ENCODE measurements around the gene TLR5. TPM values are rescaled to one million over a fixed set of nuclear protein-coding genes. Genes with fewer than 3 reads are reported as not detected.

TLR5 gene
- total and polyA plus RNA-seq, 2 of the 4 experiments (the other 2 are of a cell fraction), result 0.09 to 0.18 TPM

GRCh38 chr1:223186800-223187199 is 43.8 kb upstream of the TLR5 start:
- Histone ChIP-seq H3K36me3 (ENCODE audit: control insufficient read depth, insufficient read depth, low read length) (no peaks in the 10 kb centered on the region), H4K91ac (ENCODE audit: insufficient read depth, low read depth, low read length) (no peak overlapping the region), H3K27ac (ENCODE audit: insufficient read depth, low read length) (no peak overlapping the region), H3K9ac (ENCODE audit: low read depth, low read length) (no peak overlapping the region), H3K4me2 (ENCODE audit: low read depth, low read length) (no peak overlapping the region), H3K9me3 (ENCODE audit: control insufficient read depth, insufficient read depth, low read length) (no peaks in the 10 kb centered on the region), H3K4me1 (ENCODE audit: control insufficient read depth, insufficient read depth, low read length) (no peaks in the 10 kb centered on the region), H2BK15ac (ENCODE audit: low read depth, low read length) (no peak overlapping the region), H2AK5ac (ENCODE audit: low read depth, low read length) (no peak overlapping the region), H3K4me3 (ENCODE audit: insufficient read depth, low read depth, low read length) (no peak overlapping the region), H2BK5ac (ENCODE audit: low read depth, low read length, poor library complexity, severe bottlenecking) (no peak overlapping the region), H2AFZ (replicated peaks; ENCODE audit: low read length, poor library complexity) (no peak overlapping the region), H3K14ac (replicated peaks; ENCODE audit: low read depth, low read length) (no peak overlapping the region), H2BK20ac (ENCODE audit: low read depth, low read length) (no peak overlapping the region), H3K23ac (ENCODE audit: low read depth, low read length) (no peak overlapping the region), H4K8ac (ENCODE audit: low read depth in 2 of 2, low read length in 2 of 2) (no peak overlapping the region), H3K9me1 (ENCODE audit: insufficient read depth, low read length) (no peaks in the 10 kb centered on the region), H3K4ac (ENCODE audit: low read depth, low read length) (no peak overlapping the region), H3K27me3 (ENCODE audit: control insufficient read depth, insufficient read depth, low read length) (peaks cover 5% of the 10 kb centered on the region), H4K5ac (ENCODE audit: low read depth, low read length) (no peak overlapping the region), H4K20me1 (ENCODE audit: insufficient read depth, low read length) (no peaks in the 10 kb centered on the region), H3K79me1 (ENCODE audit: low read depth in 1 of 2, low read length in 2 of 2) (no peaks in the 10 kb centered on the region), H2BK120ac (ENCODE audit: low read depth, low read length) (no peak overlapping the region), H2AK9ac (replicated peaks; ENCODE audit: low read depth, low read length, poor library complexity) (no peak overlapping the region), H3K56ac (ENCODE audit: extremely low read depth, insufficient read depth, low read length) (no peak overlapping the region), H3K18ac (ENCODE audit: low read depth, low read length) (no peak overlapping the region)
- DNase-seq, result no peak
- WGBS, 2 experiments (ENCODE audit: extremely low coverage in 2 of 2, insufficient read length in 1 of 2), result no CpG with 5 or more reads among the region's 3 CpGs
- POLR2A ChIA-PET (ENCODE audit: unreplicated experiment), result no interaction called here
- in situ Hi-C loops (cut with MboI; ENCODE audit: low sequenced_read_pairs) (no loop called here), dilution Hi-C loops (cut with HindIII; ENCODE audit: low sequenced_read_pairs, unreplicated experiment) (no loop called here), intact Hi-C loops (cut with micrococcal nuclease) (no loop called here)
- no peak for ATAC-seq (ENCODE audit: low read depth)
- no TSS peak for BruUV-seq (replicated peaks)
- TF ChIP-seq CEBPB (IDR thresholded peaks at IDR 0.05; ENCODE audit: low read depth, low read length) (no peak), RFX5 (IDR thresholded peaks at IDR 0.05; ENCODE audit: low read depth, low read length) (no peak), RAD21 (IDR thresholded peaks at IDR 0.05; ENCODE audit: low read length) (no peak), BHLHE40 (IDR thresholded peaks at IDR 0.05; ENCODE audit: low read depth, low read length) (no peak), MAFK (IDR thresholded peaks at IDR 0.05; ENCODE audit: low read depth, low read length) (no peak), SMC3 (IDR thresholded peaks at IDR 0.05; ENCODE audit: low read depth, low read length) (no peak), FOS (IDR thresholded peaks at IDR 0.05; ENCODE audit: low read depth, low read length) (no peak), MXI1 (IDR thresholded peaks at IDR 0.05; ENCODE audit: borderline replicate concordance, low read depth, low read length) (no peak), POLR2A (IDR thresholded peaks at IDR 0.05; ENCODE audit: low read depth, low read length) (no peak), USF2 (IDR thresholded peaks at IDR 0.05; ENCODE audit: low read depth, low read length) (no peak), NFE2L2 (IDR thresholded peaks at IDR 0.05; ENCODE audit: low read depth, low read length) (no peak), MAZ (IDR thresholded peaks at IDR 0.05; ENCODE audit: borderline replicate concordance, low read depth, low read length) (no peak), ELK1 (IDR thresholded peaks at IDR 0.05; ENCODE audit: borderline replicate concordance, low read depth, low read length) (no peak), CHD1 (IDR thresholded peaks at IDR 0.05; ENCODE audit: low read depth, low read length) (no peak), RCOR1 (IDR thresholded peaks at IDR 0.05; ENCODE audit: insufficient replicate concordance, low read length) (no peak), CTCF (conservative IDR thresholded peaks at IDR 0.05; ENCODE audit: low read depth, low read length) (no peak)
- CTCF ChIA-PET, result no interaction called here
